HG03439 (cell line): Measurements from ENCODE around the gene TRIM40.

Experiments used
- ATAC-seq: cut with Tn5 transposase; IDR thresholded peaks from one replicate; pipeline ENCODE4 v1.9.1; 2021; ENCODE audit warnings: mild to moderate bottlenecking, moderate library complexity; ENCODE audit not compliant: unreplicated experiment

The TRIM40 gene, protein sequence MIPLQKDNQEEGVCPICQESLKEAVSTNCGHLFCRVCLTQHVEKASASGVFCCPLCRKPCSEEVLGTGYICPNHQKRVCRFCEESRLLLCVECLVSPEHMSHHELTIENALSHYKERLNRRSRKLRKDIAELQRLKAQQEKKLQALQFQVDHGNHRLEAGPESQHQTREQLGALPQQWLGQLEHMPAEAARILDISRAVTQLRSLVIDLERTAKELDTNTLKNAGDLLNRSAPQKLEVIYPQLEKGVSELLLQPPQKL

DNA sequence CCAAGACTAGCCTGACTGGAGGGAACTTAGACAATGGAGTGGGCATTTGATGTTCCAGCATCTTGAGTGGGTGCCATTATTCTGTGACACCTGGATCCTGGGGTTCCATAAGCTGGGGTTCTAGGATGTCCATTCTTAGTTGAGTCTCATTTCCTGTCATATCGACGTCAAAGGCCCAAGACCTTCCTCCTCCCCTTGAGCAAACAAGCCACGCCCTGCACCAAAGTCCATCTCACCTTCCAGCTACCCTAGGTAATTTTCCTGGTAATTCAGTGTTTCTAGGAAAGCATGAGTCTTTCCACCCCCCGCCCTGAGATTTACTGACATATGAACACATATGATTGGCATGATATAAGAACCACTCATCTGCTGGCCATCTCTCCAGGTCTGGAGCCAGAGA is at the start of gene TRIM40:
Gene TRIM40 (plus strand): TSS at position 384 of the 400 bp plus-strand sequence. CDS start 897 bp downstream, outside the sequence.
- no peak for ATAC-seq

DNA sequence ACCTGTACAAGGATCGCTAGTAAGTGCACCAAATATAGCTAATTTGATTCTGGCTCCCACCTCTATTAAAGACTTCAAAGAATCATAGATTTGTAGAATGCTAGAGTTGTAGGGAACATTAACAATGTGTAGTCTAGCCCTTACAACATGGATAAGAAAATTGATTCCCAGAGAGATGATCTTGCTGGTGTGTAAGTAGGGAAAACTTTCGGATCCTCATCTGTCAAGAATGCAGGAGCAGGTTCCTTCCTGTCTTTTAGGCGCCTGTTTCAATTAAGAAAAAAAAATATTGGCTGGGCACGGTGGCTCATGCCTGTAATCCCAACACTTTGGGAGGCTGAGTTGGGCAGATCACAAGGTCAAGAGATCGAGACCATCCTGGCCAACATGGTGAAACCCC is 48.1 kb upstream of the TRIM40 start:
- ATAC-seq, result no peak

DNA sequence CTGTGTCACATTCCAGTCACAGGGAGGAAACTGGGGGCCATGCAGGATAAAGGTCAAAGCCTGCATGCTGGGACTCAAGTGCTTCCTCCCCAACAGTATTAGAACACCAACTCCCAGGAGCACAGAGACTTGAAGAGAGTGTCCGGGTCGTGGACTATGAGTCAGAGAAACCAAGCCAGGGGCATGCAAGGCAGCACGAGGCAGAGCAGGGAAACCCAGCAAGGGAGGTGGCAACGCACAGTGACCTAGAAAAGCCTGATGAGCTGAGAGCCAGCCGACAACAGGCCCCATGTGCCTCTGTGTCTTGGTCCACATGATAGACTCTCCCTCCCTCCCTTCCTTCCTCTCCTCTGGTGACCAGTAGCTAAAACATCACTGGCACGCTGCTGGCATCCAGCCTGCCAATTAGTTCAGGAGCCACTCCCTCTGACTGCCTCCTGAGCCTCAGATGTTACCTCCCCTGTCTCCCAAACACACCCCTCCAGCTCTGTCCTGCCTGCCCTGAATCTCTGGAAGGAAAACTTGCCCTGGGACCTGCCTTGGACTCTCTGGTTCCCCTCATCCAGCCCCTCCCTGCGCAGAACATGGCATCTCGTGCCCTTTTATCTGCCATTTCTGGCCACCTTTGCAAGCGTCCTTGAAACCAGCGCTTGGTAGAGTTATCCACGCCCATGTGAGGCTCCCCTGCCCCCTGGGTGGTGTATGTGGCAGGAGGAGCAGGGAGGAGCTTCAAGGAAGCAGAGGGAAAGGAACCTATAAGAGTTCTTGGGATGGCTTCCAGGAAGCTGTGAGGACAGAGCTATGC is 44.2 kb upstream of the TRIM40 start:
- ATAC-seq, result no peak

- ATAC-seq, result no peak
These were observed 42.9 kb upstream of the TRIM40 start for GRCh38 chr6:30092852-30093543.

DNA sequence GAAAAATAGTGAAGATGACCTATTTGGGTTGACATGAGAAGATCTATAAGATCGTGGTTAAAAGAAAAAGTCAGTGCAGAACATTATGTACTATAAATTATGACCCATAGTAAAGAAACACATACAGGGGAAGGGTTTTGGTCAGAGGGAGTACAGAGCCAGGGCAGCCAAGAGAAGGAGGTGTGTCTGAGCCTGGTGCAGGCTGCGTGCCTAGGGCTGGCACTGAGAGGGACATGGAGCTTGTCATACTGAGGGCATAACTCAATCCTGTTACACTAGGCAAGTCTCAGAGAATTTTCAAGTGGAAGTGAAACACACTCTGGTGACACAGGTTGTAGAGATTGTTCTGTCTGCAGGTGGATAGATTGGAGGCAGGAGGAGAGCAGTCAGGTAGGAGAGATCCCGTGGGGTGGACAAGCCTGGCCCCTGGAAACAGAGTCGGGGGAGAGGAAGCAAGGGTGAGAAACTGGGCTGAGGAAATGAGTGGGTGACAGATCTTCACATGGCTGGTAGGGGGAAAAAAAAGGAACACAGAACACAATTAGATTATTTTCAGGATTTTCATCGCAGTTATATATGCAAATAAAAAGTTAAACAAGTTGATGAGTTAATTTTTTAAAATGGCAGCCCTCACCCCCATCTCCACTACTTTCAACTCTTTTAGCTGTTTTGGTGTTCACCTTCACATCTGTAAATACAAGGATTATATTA is 41.8 kb upstream of the TRIM40 start:
- no peak for ATAC-seq

GRCh38 chr6:30096829-30097228 is 39.1 kb upstream of the TRIM40 start:
- no peak for ATAC-seq

GRCh38 chr6:30097902-30098768 is 37.8 kb upstream of the TRIM40 start:
- no peak for ATAC-seq

DNA sequence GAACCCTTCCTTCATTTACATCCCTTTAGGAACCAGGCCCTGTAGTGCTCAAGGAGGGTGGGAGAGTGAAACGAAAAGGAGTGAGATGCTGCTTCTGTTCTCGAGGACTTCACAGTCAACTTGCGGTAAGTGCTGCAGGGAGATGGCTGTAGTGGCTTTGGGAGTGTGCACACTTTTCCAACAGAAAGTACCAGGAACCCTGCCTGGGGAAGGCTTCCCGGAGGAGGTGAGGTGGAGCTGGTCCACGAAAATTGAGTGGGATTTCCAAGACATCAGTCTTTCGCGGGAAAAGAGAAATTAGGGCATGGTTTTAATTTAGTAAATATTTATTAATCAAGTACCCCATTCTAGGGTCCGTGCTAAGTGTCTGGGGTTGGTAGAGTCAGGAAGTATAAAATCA is 35.8 kb upstream of the TRIM40 start:
- no peak for ATAC-seq

- no peak for ATAC-seq
These were observed 35.1 kb upstream of the TRIM40 start for GRCh38 chr6:30100585-30101443.

GRCh38 chr6:30101444-30102413 is 34.2 kb upstream of the TRIM40 start:
- peak; percentile 71 for ATAC-seq

GRCh38 chr6:30102414-30102969 is 33.4 kb upstream of the TRIM40 start:
- ATAC-seq, result no peak

- peak; percentile 62 for ATAC-seq
These were observed 32.7 kb upstream of the TRIM40 start for GRCh38 chr6:30102970-30103871.

DNA sequence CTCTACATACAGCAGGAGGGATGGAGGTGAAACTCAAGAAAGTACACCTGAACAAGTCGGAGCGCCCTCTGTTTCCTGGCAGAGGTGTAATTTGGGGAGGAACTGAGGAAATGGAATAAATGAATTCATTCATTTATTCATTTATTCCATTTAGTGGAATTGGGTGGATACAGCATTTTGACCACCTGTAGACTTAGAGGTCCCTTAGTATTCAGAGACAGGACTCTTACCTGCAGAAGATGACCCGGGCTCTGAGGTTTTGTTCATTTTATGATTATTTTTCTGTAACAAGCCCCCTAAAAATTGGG is 32.1 kb upstream of the TRIM40 start:
- no peak for ATAC-seq

DNA sequence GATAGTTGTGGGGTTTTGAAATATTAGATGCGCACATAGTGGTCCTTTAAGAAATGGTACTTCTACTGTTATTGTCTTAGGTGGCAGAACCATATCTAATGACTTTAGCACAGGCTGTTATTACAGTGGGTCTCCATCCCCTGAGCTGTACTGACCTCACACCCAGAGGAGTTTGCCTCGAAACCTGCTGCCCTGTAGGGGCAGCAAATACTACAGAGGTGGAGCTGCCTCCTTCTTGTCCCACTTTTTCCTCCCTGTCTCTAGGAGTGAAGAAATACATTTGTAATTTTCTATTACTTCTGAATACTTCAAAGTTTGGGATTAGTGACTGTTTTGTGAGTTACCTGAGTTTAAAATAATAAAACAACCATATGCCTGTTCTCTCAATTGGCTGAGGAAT is 31.3 kb upstream of the TRIM40 start:
- no peak for ATAC-seq

- no peak for ATAC-seq
These were observed 24.6 kb upstream of the TRIM40 start for GRCh38 chr6:30111266-30111856.

DNA sequence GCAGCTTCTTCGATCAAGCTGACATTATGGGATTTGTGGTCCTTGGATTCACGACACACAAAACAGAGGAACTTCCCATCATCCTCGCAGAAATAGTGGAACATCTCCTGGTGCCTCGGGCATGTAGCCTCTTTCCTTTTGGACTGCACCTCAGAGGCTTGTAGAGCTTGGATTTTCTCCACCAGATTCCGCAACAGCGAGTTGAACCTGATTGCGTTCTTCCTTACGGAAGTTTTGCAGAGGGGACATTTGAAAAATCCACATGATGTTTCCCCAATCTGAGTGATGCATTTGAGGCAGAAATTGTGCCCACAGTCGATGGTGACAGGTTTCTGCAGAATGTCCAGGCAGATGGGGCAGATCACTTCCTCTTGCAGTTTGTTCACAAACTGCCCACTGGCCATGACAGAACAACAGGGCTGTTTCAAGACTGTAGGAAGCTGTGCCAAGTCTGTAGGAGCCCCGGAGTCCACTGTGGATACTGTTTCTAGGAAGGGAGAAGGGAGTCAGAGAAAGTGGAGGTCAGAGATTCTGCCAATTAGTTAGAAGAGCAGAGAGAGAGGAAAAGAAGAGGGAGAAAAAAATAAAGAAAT is 23.4 kb upstream of the TRIM40 start:
- no peak for ATAC-seq
